C4-2B (cell line): ENCODE results near the gene B3GALT6.

Experiments used
- ZFX ChIP-seq: fragments of 450-650 bp; IDR thresholded peaks from 2 replicates; pipeline ENCODE4 v1.6.1; 2017
- TF ChIP-seq, protein P1 (sequence below): fragments of 450-650 bp; conservative IDR thresholded peaks from 2 replicates; pipeline ENCODE4 v1.5.1; 2017; ENCODE audit warnings: mild to moderate bottlenecking

GRCh38 chr1:1218524-1219200 is 13.4 kb upstream of the B3GALT6 start:
- TF ChIP-seq, protein P1, sequence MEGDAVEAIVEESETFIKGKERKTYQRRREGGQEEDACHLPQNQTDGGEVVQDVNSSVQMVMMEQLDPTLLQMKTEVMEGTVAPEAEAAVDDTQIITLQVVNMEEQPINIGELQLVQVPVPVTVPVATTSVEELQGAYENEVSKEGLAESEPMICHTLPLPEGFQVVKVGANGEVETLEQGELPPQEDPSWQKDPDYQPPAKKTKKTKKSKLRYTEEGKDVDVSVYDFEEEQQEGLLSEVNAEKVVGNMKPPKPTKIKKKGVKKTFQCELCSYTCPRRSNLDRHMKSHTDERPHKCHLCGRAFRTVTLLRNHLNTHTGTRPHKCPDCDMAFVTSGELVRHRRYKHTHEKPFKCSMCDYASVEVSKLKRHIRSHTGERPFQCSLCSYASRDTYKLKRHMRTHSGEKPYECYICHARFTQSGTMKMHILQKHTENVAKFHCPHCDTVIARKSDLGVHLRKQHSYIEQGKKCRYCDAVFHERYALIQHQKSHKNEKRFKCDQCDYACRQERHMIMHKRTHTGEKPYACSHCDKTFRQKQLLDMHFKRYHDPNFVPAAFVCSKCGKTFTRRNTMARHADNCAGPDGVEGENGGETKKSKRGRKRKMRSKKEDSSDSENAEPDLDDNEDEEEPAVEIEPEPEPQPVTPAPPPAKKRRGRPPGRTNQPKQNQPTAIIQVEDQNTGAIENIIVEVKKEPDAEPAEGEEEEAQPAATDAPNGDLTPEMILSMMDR, result no peak
- TF ChIP-seq ZFX, result no peak
